A549 treated with ZK216348 at 1 μM for 4 hours (cell line): ENCODE data around the gene ETNK1. TPM values are rescaled to one million over a fixed set of nuclear protein-coding genes. Genes with fewer than 3 reads are reported as not detected.

ENCODE experiments used
- total RNA-seq: library from RNA; stranded (reverse); fragments of 200-300 nt; extraction: Qiagen RNA extraction; gene quantifications from 5 replicates; pipeline ENCODE4 v1.2.3, GENCODE V29; 2022; ENCODE audit warnings: low read depth

Gene ETNK1
- total RNA-seq = 24.9 to 37.6 TPM (median 35.8 TPM) in 5 replicates

DNA sequence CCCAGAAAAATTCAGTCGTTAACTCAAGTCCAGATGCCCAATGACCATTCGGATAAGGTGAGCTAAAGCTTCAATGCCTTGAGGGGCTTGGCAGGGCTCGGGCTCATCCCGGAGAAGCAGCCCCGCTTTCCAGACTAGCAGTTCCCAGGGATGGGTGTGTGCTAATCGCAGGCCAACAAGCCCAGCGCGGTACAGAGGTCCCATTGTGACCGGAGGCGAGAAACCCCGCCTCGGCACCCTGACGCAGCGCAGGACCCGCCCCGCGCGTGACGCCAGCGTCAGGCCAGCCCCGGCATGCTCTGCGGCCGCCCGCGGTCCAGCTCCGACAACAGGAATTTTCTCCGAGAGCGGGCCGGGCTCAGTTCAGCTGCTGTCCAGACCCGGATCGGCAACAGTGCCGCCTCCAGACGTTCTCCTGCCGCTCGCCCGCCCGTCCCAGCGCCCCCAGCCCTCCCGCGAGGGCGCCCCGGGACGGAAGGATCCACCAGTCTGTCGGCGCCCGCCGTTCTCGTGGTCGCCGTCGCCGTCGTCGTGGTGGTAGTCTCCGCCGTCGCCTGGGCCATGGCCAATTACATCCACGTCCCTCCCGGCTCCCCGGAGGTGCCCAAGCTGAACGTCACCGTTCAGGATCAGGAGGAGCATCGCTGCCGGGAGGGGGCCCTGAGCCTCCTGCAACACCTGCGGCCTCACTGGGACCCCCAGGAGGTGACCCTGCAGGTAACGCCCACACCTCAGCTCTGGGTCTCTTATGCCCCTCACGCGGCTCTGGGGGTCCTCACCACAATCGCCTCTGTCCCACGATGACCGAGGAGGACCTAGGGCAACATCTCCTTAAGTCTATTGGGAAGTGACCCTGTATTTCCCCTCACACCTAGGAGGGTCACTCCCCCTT lies at the start of gene ETNK1:
Gene ETNK1 (plus strand): TSS at position 302 of the 892 bp plus-strand sequence. CDS start 260 bp downstream, at position 562.

Other genes with a start within 250 kb of the ETNK1 start
- gene C2CD5, start 80.6 kb upstream of the ETNK1 start, total RNA-seq = 9.7 to 14.1 TPM (median 13.5 TPM) in 5 replicates